HepG2 (cell line): ENCODE measurements around the gene RHOT2. TPM values are rescaled to one million over a fixed set of nuclear protein-coding genes. Genes with fewer than 3 reads are reported as not detected.

Experiments used
- AHR ChIP-seq: IDR thresholded peaks from 2 replicates; pipeline ENCODE4 v1.6.1; 2018; ENCODE audit warnings: missing genetic modification reagents, missing compliant biosample characterization
- ATF6 ChIP-seq: sonication (generic); formaldehyde crosslinking; conservative IDR thresholded peaks from 2 replicates; pipeline ENCODE4 v1.4.0; 2020; ENCODE audit warnings: missing genetic modification reagents
- CHD2 ChIP-seq: IDR thresholded peaks from 2 replicates; pipeline ENCODE4 v1.6.1; 2011; ENCODE audit warnings: low read depth, low read length, improper control_type of control experiment
- CREM ChIP-seq, 2 experiments: sonication (generic) in 1 of 2; formaldehyde crosslinking in 1 of 2; IDR thresholded peaks; 2 replicates each; pipeline versions ENCODE4 v1.4.0 to v1.6.1; 2016 to 2020; ENCODE audit warnings: antibody characterized with exemption in 1 of 2, mild to moderate bottlenecking in 1 of 2, missing genetic modification reagents in 1 of 2
- IKZF1 ChIP-seq: fragments of 450-650 bp; IDR thresholded peaks from 2 replicates; pipeline ENCODE4 v1.7.1; 2016
- KDM5B ChIP-seq: sonication (generic); formaldehyde crosslinking; IDR thresholded peaks from 2 replicates; pipeline ENCODE4 v1.4.0; 2020; ENCODE audit warnings: missing genetic modification reagents, mild to moderate bottlenecking, borderline replicate concordance
- MAFK ChIP-seq, 2 experiments: IDR thresholded peaks in 1 of 2; conservative IDR thresholded peaks in 1 of 2; 2 replicates each; pipeline ENCODE4 v1.6.1; 2011; ENCODE audit warnings: improper control_type of control experiment in 2 of 2, low read length in 2 of 2
- MIER3 ChIP-seq: IDR thresholded peaks from 2 replicates; pipeline ENCODE4 v1.6.1; 2016; ENCODE audit warnings: missing compliant biosample characterization, borderline replicate concordance
- MLLT10 ChIP-seq: sonication (generic); formaldehyde crosslinking; IDR thresholded peaks from 2 replicates; pipeline ENCODE4 v1.4.0; 2020; ENCODE audit warnings: missing genetic modification reagents
- PRDM4 ChIP-seq: sonication (generic); formaldehyde crosslinking; IDR thresholded peaks from 2 replicates; pipeline ENCODE4 v1.9.0; 2021; ENCODE audit warnings: missing genetic modification reagents, borderline replicate concordance
- RXRB ChIP-seq: IDR thresholded peaks from 2 replicates; pipeline ENCODE4 v1.6.1; 2016; ENCODE audit warnings: borderline replicate concordance, missing genetic modification reagents, missing compliant biosample characterization
- SIX1 ChIP-seq: sonication (generic); formaldehyde crosslinking; IDR thresholded peaks from 2 replicates; pipeline ENCODE4 v1.4.0; 2020; ENCODE audit warnings: missing genetic modification reagents, borderline replicate concordance
- SOX6 ChIP-seq, 2 experiments: fragments of 450-650 bp in 1 of 2; sonication (generic) in 1 of 2; formaldehyde crosslinking in 1 of 2; IDR thresholded peaks; 2 replicates each; pipeline versions ENCODE4 v1.4.0 to v1.6.1; 2017 to 2020; ENCODE audit warnings: antibody characterized with exemption in 1 of 2, mild to moderate bottlenecking in 1 of 2, missing genetic modification reagents in 1 of 2
- ZFX ChIP-seq: sonication (generic); formaldehyde crosslinking; IDR thresholded peaks from 2 replicates; pipeline ENCODE4 v1.4.0; 2020; ENCODE audit warnings: mild to moderate bottlenecking, low read depth, missing genetic modification reagents, moderate library complexity
- ZNF224 ChIP-seq: sonication (generic); formaldehyde crosslinking; IDR thresholded peaks from 2 replicates; pipeline ENCODE4 v1.5.0; 2020; ENCODE audit warnings: mild to moderate bottlenecking, missing genetic modification reagents
- ZNF337 ChIP-seq: sonication (generic); formaldehyde crosslinking; IDR thresholded peaks from 2 replicates; pipeline ENCODE4 v1.5.1; 2020; ENCODE audit warnings: missing genetic modification reagents, low read depth, mild to moderate bottlenecking, borderline replicate concordance
- ZNF350 ChIP-seq: sonication (generic); formaldehyde crosslinking; IDR thresholded peaks from 2 replicates; pipeline ENCODE4 v1.4.0; 2020; ENCODE audit warnings: mild to moderate bottlenecking, low read depth, missing genetic modification reagents, borderline replicate concordance
- ZNF557 ChIP-seq: sonication (generic); formaldehyde crosslinking; IDR thresholded peaks from 2 replicates; pipeline ENCODE4 v1.4.0; 2020; ENCODE audit warnings: missing genetic modification reagents
- ZNF713 ChIP-seq: sonication (generic); formaldehyde crosslinking; IDR thresholded peaks from 2 replicates; pipeline ENCODE4 v1.4.0; 2020; ENCODE audit warnings: mild to moderate bottlenecking, missing genetic modification reagents
- ZNF777 ChIP-seq: sonication (generic); formaldehyde crosslinking; IDR thresholded peaks from 2 replicates; pipeline ENCODE4 v1.4.0; 2020; ENCODE audit warnings: missing genetic modification reagents
- ZNF850 ChIP-seq: sonication (generic); formaldehyde crosslinking; conservative IDR thresholded peaks from 2 replicates; pipeline ENCODE4 v1.9.0; 2021; ENCODE audit warnings: mild to moderate bottlenecking, missing genetic modification reagents
- ZSCAN25 ChIP-seq: sonication (generic); formaldehyde crosslinking; IDR thresholded peaks from 2 replicates; pipeline ENCODE4 v1.8.0; 2022; ENCODE audit warnings: mild to moderate bottlenecking, missing genetic modification reagents
- polyA plus RNA-seq, 8 experiments: library from polyadenylated mRNA; depleted of rRNA in 3 of 8; stranded (reverse) in 7 of 8; unstranded in 1 of 8; fragments of >200 nt; fragmentation: Illumina TruSeq in 4 of 8; extraction: Trizol in 4 of 8; gene quantifications; 2 replicates each; pipeline versions ENCODE4 v1.2.1 to v1.2.3, GENCODE V29; 2011 to 2016; ENCODE audit warnings: low read depth in 4 of 8, missing spikeins in 1 of 8, mixed read lengths in 1 of 8; ENCODE audit not compliant: insufficient read depth in 1 of 8
- total RNA-seq, 5 experiments: library from RNA; depleted of rRNA; stranded (reverse); fragments of >200 nt; fragmentation: Illumina TruSeq; extraction: Trizol; gene quantifications; 2 replicates each; pipeline ENCODE4 v1.2.3, GENCODE V29; 2016; ENCODE audit warnings: low read depth in 1 of 5
- TF ChIP-seq, protein P1 (sequence below): sonication (generic); formaldehyde crosslinking; IDR thresholded peaks from 2 replicates; pipeline ENCODE4 v1.4.0; 2020; ENCODE audit warnings: missing genetic modification reagents

Gene RHOT2
- total and polyA plus RNA-seq, 2 of the 13 experiments (the other 11 are each of a cell fraction or from before 2014, with no cell fraction given): 63.6 to 76.9 TPM

- TF ChIP-seq ZFX (CRISPR knock-in tag): 0 out of 2 replicates have a peak, but pooled peaks have one; percentile 26
- no peak for TF ChIP-seq MIER3
- TF ChIP-seq IKZF1: no peak
- TF ChIP-seq KDM5B (CRISPR knock-in tag): peak; percentile 52; the same call in 1 of the 2 replicates
- TF ChIP-seq ZNF777: peak; percentile 66
- no peak for TF ChIP-seq CHD2
- peak; percentile 72; the same call in 1 of the 2 replicates for TF ChIP-seq ZSCAN25
- TF ChIP-seq MLLT10 (CRISPR knock-in tag): no peak
- no peak for TF ChIP-seq MAFK (conservative IDR thresholded peaks at IDR 0.05 in 1 of 2, IDR thresholded peaks at IDR 0.05 in 1 of 2; ENCODE audit: low read length in 2 of 2)
- TF ChIP-seq, protein P1, sequence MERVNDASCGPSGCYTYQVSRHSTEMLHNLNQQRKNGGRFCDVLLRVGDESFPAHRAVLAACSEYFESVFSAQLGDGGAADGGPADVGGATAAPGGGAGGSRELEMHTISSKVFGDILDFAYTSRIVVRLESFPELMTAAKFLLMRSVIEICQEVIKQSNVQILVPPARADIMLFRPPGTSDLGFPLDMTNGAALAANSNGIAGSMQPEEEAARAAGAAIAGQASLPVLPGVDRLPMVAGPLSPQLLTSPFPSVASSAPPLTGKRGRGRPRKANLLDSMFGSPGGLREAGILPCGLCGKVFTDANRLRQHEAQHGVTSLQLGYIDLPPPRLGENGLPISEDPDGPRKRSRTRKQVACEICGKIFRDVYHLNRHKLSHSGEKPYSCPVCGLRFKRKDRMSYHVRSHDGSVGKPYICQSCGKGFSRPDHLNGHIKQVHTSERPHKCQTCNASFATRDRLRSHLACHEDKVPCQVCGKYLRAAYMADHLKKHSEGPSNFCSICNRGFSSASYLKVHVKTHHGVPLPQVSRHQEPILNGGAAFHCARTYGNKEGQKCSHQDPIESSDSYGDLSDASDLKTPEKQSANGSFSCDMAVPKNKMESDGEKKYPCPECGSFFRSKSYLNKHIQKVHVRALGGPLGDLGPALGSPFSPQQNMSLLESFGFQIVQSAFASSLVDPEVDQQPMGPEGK (CRISPR knock-in tag): no peak
- no peak for TF ChIP-seq CREM (IDR thresholded peaks at IDR 0.05)
- no peak for TF ChIP-seq CREM (CRISPR knock-in tag; IDR thresholded peaks at IDR 0.05)
- TF ChIP-seq ZNF337 (CRISPR knock-in tag): no peak
- no peak for TF ChIP-seq RXRB (CRISPR knock-in tag)
- no peak for TF ChIP-seq PRDM4 (CRISPR knock-in tag)
- no peak for TF ChIP-seq ZNF557 (CRISPR knock-in tag)
- no peak for TF ChIP-seq ATF6 (CRISPR knock-in tag)
- no peak for TF ChIP-seq ZNF350 (CRISPR knock-in tag)
- no peak for TF ChIP-seq SIX1 (CRISPR knock-in tag)
- TF ChIP-seq ZNF224 (CRISPR knock-in tag): no peak
- no peak for TF ChIP-seq ZNF713 (CRISPR knock-in tag)
- TF ChIP-seq AHR (CRISPR knock-in tag): no peak
- TF ChIP-seq SOX6 (IDR thresholded peaks at IDR 0.05): no peak
- no peak for TF ChIP-seq SOX6 (CRISPR knock-in tag; IDR thresholded peaks at IDR 0.05)
- TF ChIP-seq ZNF850 (CRISPR knock-in tag): no peak
Observed at GRCh38 chr16:700684-701584, 33.0 kb downstream of the RHOT2 start (continued).
